Measurements from ENCODE around the gene TXLNB.

TXLNB gene

DNA sequence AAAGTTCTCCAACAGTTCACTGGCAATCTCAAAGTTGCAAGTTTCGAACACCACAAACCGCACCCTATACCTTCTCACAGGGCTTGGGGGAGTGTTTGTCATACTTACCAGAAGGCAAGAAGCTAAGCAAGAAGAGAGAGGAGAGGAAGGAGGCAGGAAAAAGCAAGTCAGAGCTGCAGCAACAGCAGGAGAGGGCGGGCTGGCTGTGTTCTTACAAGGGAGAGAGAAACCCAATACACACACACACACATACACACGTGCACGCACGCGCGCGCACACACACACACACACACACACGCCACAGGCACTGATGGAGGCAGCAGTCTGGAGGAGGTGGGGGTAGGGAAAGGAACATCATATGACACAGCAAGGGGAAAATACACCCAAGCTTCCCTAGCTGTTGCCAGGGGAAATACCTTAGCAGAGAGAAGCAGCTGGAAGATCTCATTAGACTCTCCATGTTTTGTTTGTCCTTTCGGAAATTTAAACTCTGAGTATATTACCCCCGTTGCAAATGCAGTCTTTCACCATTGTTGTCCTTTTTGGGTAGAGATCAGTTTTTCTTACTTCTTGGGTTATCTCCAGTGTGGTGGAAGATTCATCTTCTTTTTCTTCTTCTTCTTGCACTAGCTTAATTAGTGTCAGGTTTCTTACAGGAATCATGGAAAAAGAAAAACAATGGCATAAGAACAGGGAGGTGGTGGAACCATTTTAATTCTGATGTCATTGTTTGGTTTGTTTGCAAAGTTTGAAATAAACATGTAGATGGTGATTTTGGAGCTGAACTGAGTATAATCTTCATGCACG, at the start of gene TXLNB:
Gene TXLNB (minus strand): TSS at position 186 of the 807 bp plus-strand sequence. CDS start 3,099 bp downstream, outside the sequence.
- peak; percentile 69 for DNase-seq (ENCODE audit: low read depth)

DNA sequence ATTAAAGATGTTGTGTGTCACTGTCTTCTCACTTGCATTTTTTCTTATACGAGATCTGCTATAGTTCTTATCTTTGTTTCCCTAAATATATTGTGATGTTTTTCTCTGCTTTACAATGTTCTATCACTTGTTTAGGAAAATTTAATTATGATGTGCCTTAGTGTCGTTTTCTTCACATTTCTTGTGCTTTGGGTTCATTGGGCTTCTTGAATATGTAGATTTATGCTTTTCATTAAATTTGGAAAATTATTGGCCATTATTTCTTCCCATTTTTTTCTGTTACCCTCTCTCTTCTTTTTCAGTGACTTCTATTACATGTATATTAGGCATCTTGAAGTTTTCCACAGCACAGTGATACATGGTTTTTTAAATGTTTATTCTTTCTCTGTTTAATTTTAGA, 49.3 kb upstream of the TXLNB start:
- no peak for DNase-seq (ENCODE audit: low read depth)

DNA sequence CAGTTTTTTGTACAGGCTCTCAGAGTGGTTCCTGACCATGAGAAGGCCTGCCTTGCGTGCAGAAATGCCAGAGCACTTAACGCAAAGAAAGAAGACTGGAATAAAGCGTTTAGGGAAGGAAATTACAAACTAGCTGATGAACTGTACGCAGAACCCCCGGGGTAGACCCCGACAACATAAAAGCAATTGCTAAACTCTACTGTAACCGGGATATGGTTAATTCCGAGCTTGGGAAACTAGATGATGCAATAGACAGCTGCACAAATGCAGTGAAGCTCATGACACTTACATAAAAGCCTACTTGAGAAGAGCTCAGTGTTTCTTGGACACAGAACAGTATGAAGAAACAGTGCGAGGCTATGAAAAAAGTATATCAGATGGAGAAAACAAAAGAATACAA, 47.0 kb upstream of the TXLNB start:
- no peak for DNase-seq (ENCODE audit: low read depth)

DNA sequence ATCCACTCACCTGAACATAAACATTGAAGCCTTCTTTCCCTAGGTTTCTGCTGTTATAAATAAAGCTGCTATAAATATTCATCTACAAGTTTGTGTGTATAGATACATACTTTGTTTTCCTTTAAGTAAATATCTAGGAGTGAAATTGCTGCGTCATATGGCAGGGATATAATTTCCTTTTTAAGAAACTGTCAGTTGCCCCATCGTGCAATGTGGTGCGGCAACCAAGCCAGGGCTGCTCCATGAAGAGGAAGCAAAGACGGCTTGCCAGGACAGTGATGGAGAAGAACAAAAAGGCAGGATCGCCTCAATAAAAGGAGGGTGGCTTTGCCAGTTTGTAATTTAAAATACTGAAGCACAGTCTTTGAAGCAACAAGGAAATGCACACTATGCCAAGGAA, 46.0 kb upstream of the TXLNB start:
- no peak for DNase-seq (ENCODE audit: low read depth)

DNA sequence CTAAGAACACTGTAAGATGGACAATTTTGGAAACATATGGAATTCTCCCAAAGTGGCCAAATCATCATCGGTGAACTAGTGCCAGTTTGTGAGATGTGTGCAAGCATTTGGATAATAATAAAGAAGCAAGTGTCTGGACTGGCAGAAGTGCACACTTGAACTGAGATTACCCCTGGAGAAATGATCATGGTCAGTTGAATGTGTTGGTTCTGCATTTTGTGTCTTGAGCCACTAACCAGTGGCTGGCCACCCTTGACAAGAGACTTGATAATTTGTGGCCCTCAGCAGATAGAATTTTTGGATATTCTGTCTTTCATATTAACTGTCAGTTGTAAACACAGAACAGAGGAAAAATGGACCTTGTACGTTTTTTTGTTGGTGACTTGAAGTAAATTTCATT, 45.2 kb upstream of the TXLNB start:
- no peak for DNase-seq (ENCODE audit: low read depth)

DNA sequence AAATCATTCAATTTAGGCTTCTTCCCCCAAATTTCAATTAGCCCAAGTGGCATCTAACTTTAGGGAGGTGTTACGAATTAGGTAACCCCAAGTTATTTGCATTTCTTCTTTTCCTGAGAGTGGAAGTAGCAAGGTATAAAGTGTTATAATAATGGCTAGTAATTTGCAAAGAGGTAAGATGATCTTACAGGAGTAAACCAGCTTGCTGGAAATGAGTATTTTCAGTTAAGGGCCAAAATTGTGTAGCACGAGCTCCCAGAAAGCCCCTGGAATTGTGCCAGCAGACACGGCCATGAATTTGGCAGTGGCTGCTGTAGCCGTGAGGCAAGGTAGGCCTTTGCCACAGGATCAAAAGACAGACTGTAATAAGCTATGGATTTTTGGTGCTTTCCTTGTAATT, 44.7 kb upstream of the TXLNB start:
- no peak for DNase-seq (ENCODE audit: low read depth)

DNA sequence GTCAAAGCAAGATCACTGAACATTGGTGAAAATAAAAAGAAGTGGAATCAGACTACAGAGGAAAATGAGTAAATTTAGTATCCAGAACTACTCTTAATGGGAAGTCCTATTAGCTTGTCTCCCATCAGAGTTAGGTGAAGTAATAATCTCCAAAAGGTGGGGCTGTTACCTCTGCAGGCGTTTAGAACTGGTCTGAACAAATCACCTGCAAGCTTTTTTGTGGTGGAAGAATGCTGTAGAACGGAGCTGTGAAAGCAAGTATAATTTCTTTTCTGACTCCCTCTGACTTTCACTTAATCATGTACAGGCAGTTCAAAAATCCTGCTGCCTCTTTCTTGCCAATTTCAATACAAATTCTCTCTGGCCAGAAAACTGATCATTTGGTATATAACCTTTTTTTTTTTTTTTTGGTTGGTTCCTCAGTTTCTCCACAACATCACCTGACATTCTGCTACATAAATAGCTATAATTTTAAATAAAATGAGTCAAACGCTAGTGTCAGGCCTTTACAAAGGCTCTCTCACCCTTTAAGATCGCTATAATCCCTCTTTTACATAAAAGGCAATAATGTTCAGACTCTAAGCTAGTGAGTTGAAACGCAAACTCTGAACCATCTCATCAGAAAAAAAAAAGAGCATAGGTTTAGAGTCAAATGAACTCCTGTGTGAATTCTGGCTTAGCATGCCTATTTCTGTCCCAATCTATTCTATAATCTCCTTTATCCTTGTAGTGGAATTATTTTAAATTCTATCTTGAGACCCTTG, 43.8 kb upstream of the TXLNB start:
- DNase-seq (ENCODE audit: low read depth): no peak

DNA sequence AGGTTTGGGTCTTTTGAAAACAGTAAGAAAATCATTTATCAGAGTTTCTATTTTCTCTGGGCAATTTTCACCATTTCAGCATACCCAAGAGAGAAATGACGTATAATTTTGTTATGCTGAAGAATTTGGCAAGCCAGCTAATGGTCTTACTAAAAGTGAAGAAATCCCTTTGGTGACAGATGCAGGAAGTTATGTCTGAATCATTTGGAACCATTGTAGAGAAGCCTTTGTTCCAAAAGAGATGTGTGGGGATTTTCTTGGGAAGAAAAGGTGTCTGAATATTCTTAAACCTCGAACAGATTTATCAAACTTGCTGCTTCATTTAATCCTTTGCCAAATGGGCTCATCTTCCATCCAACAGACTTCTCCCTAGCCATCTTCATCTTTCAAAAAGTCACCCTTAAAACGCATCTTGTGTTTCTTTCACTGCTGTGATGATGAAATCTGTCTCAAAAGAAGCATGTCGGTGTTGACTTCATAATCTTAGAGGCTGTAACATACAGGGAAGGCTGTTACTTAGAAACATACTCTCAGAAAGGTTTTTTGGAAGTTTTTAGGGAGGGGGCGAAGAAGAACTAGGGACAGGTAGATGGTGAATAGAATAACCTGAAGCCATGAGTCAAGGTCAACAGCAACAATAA, 43.1 kb upstream of the TXLNB start:
- no peak for DNase-seq (ENCODE audit: low read depth)

DNA sequence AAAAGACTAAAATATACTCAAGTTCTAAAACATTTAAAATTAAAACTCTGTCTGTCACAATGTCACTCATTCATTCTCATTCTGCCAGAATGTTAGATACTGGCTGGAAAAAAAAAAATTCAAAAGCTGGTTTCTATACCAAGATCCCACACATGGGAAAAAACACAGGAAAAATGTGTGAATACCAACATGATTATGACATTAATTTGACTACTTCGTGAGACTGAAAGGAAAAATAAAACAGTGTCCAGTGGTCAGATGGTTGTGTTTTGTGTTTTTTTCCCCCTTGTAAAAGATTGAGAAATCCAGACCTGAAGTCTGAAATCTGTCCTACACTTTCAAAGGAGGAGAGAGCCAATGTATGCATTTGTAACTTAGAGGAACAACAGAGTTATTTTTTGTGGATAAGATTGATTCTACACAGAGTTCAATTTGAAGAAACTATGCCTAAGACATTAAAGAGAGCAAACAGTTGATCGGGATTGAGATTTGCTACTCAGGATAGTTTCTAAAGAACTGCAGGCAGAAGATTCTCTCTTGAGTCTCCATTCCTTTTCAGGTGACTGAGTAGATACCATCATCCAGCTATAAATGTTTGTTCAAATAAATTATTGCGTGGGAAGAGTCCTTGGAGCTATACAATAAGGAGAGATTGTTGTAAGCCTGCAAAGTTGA, 39.2 kb upstream of the TXLNB start:
- DNase-seq (ENCODE audit: low read depth): no peak

DNA sequence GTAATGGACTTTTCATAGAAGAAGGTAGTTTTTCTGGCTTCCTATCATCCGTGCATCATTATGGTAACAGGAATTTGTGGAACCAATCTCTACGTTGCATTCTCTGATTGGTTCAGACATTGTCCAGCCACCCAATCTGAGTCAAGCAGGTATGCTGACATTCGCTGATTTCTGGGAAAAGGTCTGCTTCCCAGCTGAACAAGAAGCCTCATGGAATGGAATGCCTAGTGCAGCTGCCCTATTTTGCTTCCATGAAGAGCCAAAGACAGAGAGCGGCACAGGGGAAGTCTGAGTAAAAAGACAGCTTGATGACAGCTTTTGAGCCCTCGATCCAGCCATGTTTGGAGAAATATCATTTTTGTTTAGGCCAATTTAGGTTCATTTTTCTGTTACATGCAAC, 38.5 kb upstream of the TXLNB start:
- DNase-seq (ENCODE audit: low read depth): no peak

DNA sequence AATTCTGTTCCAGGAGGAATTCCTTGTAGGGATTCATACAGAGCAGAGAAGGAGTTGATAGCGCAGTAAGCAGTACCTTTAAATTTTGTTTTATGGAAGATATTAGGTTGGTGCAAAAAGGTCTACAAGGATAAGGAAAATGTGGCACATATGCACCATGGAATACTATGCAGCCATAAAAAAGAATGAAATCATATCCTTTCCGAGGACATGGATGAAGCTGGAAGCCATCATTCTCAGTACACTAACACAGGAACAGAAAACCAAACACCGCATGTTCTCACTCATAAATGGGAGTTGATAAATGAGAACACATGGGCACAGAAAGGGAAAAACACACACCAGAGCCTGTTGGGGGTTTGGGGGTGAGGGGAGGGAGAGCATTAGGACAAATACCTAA, 37.4 kb upstream of the TXLNB start:
- DNase-seq (ENCODE audit: low read depth): no peak

DNA sequence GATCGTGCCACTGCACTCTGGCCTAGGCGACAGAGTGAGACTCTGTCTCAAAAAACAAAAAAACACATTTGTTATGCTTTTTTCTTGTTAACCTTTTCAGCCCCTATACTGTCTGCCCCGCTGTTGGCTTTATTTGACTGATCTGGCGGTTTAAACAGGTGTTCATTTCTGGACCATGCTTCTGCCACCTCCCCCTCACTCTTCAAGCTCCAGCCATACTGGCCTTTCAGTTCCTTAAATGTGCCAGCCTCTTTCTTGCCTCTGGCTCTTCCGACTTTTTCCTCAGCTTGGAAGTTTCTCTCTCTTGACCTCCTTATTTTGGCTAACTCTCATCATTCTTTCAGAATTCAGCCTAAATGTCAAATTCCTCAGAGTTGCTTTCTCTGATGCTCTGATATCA, 35.2 kb upstream of the TXLNB start:
- DNase-seq (ENCODE audit: low read depth): no peak

DNA sequence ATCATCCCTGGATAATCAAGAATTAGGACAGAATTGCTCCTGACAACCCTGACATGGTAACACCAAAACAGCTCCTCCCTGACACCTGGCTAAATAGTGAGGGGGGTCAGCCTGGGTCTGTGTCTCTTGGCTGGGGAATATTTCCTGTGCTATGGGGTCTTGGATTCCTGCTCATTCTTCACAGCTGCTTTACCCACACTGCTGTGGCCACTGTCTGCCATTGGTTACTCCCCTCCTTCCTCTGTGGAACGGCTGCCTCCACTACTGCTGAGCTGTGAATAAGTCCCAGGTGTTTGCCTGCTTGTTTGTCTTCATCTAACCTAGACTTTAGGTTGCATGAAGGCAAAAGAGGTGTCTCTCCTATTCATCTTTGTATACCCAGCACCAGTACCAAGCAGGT, 33.9 kb upstream of the TXLNB start:
- DNase-seq (ENCODE audit: low read depth): no peak

DNA sequence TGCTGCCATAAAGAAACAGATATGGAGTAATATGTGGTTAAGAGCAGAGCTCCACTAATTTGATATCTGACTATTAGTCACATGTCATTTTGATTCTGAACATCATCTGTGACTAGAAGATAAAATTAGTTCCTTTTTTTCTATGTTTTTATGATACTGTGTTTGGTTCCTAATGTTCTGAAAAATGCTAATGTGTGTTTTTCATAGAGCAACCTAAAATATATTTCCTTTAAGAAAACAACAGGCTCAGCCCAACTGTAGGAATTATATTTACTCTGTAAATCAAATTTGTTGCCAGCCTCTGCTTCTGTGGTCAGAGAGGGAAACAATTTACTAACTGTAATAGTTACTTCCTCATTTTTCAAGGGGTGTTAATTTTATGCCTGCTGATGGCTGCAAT, 33.3 kb upstream of the TXLNB start:
- DNase-seq (ENCODE audit: low read depth): no peak

DNA sequence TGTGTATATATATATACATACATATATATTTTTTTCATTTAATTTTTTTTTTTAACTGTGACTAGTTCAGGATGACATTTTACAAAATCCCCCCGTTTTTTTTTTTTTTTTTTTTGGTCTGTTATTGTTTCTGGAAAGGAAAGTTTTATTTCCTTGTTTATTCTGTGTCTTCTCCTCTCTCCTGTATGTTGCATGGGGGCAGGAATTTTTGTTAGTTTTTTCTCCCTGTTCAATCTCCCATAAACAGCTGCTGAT, 32.4 kb upstream of the TXLNB start:
- no peak for DNase-seq (ENCODE audit: low read depth)

DNA sequence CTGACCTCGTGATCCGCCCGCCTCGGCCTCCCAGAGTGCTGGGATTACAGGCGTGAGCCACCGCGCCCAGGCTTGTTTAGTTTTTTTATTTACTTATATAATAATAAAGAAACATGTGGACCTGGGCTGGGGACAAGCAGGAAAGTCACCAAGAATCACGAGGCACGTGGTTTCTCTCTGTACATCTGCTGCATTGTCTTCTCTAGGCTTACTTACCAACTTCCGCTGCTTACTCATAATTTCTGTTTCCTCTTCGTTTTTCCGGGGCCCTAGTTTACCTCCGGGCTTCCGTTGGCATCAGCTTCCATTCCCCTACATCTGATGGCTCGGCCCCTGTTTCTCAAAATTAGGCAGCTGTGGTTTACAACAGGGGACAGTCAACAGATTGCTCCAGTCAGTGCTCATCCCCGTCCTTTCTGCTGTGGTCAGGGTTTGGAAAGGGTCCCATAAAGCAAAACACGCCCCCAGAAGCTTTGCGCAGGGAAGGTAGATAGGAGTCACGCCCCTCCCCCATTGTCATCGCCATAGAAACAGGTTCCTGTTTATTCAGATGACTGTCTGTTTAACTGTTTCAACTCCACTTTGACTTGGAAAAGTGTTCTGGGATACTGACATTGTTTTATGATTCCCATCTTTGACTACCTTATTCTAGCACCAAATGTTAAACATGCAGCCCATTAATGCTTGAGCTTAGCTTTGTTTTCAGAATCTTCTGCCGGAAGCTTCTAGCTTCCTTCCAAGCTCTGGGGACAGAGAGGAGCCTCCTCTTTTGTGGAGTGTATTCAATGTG, 31.9 kb upstream of the TXLNB start:
- peak; percentile 63 for DNase-seq (ENCODE audit: low read depth)

DNA sequence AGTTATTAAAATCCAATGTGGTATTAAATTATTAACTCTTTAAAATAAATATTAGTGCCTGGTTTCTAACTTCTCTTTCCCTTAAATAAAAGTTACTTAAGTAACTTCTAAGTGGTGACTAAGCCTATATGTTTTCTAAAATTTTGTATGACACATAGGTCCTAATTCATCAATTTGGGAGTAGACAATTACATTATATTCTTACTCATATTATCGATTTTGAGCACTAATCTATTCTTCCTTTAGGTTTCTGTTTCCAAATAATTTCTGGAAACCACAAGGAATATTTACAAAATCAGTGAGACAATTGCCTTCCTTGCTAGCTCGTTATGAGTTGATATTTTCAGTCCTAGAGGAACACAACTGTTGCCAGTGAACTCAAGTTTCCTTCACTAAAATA, 28.3 kb upstream of the TXLNB start:
- DNase-seq (ENCODE audit: low read depth): no peak

DNA sequence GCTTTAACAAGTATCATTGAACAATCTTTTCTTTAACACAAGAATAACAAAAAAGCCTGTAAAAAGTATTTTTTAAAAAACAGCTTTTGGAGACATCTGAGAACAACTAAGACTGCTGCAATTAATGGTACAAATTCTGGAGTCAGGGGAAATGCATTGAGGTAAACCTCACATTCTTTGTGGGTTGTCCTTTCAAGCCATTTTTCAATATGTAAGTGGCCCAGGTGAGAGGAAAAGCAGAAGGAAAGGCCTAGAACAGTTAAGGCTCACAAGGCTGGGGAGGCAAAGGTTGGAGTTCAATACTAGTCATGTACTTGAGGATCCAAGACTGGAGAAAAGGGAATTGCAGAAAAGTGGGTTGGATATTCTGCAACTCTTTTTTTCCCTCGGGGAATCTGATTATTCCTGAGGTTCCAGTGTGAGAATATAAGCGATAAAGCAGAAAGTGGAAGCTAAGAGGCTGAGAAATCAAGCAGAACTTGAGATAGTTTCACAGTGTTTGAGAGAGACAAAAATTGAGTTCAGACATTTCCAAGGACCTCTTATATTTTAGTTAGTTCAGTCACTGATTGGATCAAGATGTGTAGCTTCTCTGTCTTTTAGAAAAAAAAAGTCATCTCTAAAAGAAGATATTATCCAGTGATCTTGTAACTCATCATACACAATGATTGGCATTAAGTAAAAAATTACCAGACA, 25.0 kb upstream of the TXLNB start:
- no peak for DNase-seq (ENCODE audit: low read depth)

DNA sequence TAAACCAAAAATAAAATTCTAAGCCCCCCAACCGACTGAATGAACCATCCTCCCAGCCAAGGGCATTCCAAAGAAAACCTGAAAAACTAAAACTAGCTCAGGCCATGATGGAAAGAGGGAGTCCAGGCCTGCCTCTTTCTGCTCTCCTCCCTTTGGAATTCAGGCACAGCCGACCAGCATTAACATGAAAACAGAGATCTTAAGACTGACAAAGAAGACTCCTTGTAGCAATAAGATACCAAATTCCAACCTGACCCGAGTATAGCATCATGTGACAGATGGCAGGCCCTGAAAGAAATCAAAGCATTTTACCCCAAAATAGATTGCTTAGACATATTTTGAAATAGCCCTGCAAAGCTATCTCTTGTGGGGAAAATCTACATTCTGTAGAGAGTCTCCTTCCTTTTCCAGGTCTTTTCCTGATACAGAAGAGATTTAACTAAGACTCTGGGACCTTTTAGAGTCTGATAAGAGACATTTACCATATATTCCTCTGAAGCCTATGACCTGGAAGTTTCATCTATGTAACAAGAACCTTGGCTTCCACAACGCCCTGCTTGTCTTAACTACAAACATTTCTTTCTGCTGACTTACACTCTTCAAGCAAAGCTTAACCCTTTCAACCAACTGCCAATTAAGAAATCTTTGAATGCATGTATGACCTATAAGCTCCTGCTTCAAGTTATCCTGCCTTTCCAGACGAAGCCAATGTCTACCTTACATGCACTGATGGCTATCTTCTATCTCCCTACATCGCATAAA, 22.2 kb upstream of the TXLNB start:
- no peak for DNase-seq (ENCODE audit: low read depth)

DNA sequence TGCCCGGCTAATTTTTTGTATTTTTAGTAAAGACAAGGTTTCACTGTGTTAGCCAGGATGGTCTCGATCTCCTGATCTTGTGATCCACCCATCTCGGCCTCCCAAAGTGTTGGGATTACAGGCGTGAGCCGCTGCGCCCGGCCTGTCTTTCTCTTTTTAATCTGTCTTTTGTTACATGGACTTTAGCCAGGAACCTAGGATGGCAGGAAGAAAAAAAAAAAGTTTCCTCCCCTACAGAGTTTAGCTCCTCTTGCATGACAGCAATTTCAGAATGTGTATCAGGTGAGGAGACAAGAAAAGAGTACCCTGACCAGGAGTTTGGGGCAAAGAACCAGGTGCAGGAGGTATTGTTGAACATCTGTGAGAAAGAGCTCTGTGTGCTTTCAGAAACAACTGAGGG, 21.4 kb upstream of the TXLNB start:
- no peak for DNase-seq (ENCODE audit: low read depth)

DNA sequence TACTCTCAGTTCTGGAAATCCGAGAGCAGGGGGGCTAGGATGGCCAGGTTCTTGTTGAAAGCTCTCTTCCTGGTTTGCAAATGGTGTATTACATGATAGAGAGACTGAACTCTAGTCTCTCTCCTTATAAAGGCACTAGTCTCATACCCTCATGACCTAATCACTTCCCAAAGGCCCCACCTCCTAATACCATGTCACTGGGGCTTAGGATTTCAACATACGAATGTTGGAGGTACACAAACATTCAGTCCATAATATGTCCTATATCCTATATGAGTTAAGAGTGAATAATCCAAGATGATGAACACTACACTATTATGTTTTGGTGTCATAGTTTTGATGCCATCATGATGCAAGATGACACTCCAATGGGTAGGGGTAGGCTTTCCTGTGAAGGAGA, 20.0 kb upstream of the TXLNB start:
- no peak for DNase-seq (ENCODE audit: low read depth)
